CD4-positive, alpha-beta T cell treated with Interleukin-6 at 100 ng/mL for 8 hours (primary cell): ENCODE measurements around the gene AKIRIN1.
A peak's percentile ranks its signal among the peaks of the same experiment; 100 is the strongest.
"Not testable (repeated sequence)": the region's sequence is repeated elsewhere in the genome, so short reads cannot be mapped to it uniquely, and the experiment has no call there.

Source experiments
- DNase-seq: peaks from one replicate; pipeline ENCODE4 v3.0.0-alpha.2; 2020; ENCODE audit warnings: mixed read lengths, low spot score

Gene AKIRIN1, protein sequence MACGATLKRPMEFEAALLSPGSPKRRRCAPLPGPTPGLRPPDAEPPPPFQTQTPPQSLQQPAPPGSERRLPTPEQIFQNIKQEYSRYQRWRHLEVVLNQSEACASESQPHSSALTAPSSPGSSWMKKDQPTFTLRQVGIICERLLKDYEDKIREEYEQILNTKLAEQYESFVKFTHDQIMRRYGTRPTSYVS

DNA sequence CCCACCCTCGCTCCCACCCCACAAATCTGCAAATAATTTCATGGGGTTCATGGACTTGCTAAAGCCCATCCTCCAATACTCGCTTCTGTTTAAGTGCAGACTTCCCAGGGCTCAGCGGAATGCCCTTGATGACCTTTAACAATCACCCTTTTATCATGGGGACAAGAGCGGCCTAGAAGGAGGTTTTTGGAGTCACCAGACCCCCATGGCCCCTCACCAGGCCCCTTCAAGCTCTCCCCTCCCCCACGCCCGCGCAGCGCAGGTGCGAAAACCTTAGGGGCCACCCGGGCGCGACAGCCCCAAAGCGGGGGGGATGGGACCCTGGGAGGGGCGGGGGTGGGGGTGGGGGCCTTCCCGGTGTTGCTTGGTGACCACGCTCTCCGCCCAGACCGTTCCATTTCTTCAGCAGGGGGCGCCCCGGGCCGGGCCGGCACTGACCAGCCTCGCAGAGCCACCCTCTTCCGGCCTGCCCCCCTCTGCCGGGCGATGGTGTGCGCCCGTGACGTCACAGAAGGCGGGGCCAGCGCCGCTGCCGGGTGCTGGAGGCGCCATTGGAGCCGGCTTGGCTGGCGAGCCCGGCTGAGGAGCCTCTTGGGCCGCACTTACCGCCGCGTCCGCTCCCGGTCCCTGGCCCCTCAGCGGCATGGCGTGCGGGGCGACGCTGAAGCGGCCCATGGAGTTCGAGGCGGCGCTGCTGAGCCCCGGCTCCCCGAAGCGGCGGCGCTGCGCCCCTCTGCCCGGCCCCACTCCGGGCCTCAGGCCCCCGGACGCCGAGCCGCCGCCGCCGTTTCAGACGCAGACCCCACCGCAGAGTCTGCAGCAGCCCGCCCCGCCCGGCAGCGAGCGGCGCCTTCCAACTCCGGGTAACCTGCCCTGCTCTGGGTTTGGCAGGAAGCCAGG lies at the start of gene AKIRIN1:
AKIRIN1 (plus strand) TSS at position 539 of the 900 bp plus-strand sequence; CDS start at position 644, 105 bp downstream.
- peak; percentile 95 for DNase-seq

DNA sequence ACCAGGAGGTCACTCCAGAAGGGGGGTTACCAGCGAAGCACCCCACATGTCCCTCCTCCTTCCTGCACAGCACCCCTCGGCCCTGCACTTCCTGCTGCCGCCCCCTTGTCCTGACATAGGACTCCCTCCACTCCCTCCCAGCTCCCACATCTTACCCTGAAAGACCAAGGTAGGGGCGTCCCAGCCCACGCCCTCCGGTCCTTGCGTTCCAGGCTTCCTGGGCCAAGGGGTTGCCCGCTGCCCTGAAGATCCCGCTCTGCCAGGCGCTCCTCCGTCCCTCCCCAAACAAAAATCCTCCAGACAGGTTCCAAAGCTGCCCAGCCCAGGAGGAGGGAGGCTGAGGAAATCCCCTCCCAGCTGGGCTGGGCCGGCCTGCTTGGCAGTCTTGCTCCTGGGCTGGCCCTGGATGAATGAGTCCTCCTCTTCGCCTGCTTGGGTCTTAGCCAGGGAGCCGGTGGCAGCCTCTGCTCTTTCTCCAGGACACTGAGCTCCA lies 49.5 kb upstream of the AKIRIN1 start, which contains the start of gene RHBDL2:
RHBDL2 (minus strand) TSS at position 304 of the 493 bp plus-strand sequence. CDS start 22,618 bp downstream, outside the sequence.
- no peak for DNase-seq

DNA sequence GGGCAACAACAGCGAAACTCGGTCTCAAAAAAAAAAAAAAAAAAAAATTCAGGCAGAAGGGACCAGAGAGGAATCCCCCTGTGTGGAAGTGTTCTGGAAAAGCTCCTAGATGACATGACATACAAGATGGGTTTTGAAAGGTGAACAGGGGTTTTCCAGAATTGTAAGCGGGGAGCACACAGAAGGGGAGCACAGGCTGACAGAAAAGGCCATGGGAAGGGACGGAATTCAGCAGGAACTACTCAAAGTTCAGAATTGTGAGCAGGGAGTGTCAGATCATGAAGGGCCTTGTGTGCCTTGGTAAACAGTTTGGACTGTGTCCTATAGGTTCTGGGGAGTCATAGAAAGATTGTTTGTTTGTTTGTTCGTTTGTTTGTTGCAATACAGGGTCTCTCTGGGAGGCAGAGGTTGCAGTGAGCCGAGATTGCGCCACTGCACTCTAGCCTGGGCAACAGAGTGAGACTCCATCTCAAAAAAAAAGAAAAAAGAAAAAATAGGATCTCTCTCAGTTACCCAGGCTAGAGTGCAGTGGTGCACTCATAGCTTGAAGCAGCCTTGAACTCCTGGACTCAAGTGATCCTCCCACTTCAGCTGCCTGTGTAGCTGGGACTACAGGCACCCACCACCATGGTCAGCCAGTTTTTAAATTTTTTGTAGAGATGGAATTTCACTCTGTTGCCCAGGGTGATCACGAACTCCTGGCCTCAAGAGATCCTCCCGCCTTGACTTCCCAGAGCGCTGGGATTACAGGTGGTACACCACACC lies 48.2 kb upstream of the AKIRIN1 start:
- no peak for DNase-seq

DNA sequence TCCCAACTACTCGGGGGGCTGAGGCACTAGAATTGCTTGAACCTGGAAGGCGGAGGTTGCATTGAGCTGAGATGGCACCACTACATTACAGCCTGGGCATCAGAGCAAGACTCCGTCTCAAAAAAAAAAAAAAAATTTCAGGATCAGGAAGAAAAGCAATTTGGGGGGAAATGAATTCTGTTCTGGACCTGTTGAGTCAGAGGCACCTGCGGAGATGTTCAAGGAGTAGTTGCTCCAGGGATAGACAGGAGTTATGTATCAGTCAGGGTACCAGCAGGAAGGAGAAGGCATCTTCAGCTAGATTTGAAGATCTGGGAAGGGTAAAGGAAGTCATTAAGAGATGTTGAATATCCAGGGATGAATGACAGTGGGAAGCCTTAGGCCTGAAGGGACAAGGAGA lies 46.5 kb upstream of the AKIRIN1 start:
- no peak for DNase-seq

DNA sequence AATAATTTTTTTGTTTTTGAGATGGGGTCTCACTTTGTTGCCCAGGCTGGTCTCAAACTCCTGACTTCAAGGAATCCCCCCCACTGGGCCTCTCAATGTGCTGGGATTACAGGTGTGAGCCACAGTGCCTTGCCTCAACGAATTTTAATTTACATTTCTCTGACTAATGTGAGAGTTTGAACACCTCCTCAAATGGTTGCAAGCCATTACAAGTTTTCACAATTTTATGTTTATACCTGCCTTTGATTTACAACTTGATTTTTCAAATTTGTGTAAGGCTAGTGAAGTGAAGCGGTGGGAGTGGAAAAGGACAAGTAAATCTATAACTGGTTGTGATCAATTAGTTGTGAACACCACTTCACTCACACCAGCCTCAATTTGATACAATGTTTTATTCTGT lies 40.5 kb upstream of the AKIRIN1 start:
- DNase-seq: no peak

DNA sequence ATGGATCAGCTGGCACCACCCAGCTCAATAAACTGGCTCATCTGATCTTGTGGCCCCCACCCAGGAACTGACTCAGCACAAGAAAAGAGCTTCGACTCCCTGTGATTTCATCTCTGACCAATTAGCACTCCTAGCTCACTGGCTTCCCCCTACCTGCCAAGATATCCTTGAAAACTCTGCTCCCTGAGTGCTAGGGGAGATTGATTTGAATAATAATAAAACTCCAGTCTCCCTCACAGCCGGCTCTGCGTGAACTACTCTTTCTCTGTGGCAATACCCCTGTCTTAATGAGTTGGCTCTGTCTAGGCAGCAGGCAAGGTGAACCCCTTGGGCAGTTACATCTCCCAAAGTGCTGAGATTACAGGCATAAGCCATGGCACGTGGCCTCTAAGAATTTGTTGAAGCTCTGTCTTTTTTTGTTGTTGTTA lies 37.6 kb upstream of the AKIRIN1 start:
- no peak for DNase-seq

DNA sequence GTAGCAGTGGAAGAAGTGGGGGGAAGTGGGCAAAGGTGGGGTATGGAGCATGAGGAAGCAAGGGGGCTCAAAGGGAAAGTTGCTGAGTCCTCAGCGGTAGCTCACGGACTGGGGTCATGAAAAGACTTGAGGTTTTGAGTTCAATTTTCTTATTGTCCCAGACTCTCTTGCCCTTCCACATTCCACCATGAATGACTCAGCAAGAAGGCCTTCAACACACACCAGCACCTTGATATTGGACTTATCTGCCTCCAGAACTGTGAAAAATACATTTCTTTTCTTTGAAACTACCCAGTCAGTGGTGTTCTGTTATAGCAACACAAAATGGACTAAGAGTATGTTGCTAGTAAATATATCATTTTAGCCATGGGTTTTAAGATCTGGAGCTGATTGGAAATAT lies 32.1 kb upstream of the AKIRIN1 start:
- DNase-seq: no peak

DNA sequence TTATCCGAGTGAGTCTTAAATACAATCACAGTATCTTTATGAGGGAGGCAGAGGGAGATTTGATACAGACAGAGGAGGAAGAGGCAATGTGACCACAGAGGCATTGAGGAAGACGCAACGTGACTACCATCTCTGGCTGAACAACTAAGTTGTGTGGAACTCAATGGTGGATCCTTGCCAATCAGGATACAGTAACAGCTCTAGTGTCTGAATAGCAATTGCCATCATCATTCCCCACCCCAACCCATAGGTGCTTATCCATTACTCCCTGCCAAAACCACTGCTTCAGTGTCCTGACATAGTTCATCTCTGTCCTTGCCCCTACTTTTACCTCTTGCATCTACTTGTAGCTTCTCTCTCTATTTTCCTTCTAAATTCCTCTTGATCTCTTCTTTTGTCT lies 29.0 kb upstream of the AKIRIN1 start:
- no peak for DNase-seq

DNA sequence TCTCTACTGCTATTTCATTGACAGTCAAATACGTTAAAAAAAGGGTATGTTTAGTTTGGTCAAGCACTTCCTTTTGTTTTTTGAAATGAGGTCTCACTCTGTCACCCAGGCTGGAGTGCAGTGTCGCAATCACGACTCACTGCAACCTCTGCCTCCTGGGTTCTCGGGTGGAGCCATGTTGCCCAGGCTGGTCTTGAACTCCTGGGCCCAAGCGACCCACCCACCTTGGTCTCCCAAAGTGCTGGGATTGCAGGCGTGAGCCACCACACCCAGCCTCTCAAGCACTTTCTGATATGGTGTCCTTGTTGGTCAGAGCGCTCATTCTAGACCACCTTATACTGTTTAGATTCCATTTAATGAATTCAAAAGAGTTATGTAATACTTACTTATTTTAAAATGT lies 28.5 kb upstream of the AKIRIN1 start:
- no peak for DNase-seq

DNA sequence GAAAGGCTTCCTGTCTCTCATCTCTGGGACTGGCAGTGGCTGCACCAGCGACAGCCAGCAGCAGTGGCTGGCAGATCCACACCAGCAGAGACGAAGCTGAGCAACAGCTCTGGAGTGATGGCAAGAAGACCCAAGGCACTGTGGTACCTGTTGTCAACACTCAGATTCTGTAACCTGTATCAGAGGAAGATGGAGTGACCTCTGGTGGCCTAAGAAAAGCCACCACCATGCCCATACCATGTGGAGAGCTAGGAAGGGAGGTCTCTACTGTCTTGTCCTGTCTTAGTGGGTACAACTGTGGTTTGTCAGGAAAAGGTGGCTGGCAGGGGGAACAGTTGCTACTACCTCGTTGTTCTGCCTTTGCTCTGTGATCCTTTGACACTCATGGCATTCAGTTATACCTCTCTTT lies 26.9 kb upstream of the AKIRIN1 start:
- no peak for DNase-seq

DNA sequence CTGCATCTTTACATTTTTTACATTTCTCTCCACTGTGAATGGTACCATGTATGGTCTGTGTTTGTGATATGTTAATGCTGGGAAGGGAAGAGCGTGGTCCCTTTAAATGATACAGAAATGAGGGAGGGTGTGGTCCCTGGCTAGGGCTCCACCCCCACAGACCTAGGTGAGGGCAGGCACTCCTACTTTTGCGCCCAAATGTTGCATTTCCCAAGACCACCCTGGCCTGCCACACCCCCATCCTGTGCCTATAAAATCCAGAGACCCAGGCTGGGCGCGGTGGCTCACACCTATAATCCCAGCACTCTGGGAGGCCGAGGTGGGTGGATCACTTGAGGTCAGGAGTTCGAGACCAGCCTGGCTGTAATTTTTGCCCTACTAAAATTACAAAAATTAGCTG lies 17.9 kb upstream of the AKIRIN1 start:
- DNase-seq: not testable (repeated sequence)

DNA sequence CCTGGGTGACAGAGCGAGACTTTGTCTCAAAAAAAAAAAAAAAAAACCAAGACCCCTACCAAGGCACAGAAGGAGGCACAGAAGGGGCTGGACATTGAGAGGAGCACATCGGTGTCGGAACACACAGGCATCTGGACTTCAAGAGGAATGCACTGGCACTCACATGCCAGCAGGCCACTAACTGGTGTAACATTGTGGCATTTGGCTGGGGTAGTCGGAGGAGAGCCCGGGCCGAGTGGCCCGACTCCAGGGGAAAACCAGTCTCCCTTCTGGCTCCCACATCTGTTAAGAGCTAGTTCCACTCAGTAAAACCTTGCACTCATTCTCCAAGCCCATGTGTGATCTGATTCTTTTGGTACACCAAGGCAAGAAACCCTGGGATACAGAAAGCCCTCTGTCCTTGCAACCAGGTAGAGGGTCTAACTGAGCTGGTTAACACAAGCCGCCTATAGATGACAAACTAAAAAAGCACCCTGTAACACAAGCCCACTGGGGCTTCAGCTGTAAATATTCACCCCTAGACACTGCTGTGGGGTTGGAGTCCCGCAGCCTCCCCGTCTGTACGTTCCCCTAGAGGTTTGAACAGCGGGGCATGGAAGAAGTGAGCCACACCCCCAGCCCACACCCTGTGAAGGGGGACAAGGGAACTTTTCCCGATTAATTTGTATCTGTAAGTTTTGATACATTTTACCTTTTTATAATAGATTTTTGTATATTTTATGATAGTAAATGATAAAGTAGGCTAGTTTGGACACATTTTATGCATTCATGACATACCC lies 17.2 kb upstream of the AKIRIN1 start:
- DNase-seq: no peak

DNA sequence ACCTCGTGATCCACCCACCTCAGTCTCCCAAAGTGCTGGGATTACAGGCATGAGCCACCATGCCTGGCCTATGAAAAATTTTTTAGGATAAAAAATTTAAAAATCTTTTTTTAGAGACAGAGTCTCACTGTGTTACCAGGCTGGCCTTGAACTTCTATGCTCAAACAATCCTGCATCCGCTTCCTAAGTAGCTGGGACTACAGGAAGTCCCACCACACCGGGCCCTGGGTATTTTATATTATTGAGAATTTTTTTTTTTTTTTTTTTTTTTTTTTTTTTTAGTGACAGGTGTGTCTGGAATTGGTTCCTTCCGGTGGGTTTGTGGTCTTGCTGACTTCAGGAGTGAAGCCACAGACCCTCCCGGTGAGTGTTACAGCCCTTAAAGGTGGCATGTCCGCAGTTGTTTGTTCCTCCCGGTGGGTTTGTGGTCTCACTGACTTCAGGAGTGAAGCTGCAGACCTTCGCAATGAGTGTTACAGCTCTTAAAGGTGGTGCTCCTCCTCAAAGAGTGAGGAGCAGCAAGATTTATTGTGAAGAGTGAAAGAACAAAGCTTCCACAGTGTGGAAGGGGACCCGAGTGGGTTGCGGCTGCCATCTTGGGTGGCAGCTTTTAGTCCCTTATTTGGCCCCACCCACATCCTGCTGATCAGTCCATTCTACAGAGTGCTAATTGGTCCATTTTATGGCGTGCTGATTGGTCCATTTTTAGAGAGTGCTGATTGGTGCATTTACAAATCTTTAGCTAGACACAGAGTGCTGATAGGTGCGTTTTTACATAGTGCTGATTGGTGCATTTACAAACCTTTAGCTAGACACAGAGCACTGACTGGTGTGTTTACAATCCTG lies 13.5 kb upstream of the AKIRIN1 start:
- DNase-seq: peak; percentile 81

DNA sequence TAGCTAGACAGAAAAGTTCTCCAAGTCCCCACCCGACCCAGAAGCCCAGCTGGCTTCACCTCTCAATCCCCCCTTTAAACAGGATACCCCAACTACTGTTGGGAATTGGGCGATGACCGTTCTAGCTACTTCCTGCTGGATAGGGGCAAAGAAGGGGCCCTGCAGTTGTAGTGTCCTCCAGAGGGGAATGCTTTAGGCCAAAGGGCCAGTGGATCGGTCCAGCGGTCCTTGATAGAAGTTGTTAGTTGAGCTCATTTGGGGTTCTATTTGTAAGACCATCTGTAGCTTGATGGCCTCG lies 12.9 kb upstream of the AKIRIN1 start:
- not testable (repeated sequence) for DNase-seq

DNA sequence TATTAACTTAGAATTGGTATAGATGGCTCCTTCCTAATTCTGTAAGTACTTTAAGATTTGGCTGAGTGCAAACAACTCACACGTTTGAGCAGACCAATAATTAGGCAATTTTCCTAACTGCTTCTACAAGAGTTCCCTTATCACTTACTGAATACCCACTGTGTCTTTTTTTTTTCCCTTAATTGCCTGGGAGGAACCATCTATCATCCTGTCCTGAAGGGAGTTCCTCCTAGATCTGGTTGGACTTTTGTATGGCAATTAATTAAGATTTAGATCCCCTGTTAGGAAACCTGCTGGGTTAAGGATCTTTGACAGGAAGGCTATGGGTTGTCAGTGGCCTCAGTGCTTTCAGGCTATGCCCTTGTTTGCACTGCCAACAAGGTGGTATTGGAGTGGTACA lies 11.7 kb upstream of the AKIRIN1 start:
- DNase-seq: not testable (repeated sequence)

DNA sequence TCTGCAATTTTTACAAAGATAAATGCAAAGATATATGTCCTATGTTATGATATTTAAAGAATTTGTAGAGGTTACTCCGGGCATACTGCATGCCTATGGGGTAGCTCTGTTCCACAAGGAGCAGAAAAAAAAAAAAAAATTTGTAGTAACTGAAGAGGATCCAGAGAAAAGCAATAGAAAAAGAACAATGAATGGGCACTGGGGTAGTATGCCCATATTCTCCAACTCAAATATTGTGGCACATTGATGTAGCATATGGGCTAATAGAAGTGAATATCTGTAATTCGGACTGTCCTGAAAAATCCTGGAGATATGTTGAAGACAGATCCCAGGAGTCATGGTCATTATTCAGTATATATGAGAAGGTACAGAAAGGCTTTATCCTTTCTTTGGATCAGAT lies 1.1 kb upstream of the AKIRIN1 start:
- DNase-seq: no peak

DNA sequence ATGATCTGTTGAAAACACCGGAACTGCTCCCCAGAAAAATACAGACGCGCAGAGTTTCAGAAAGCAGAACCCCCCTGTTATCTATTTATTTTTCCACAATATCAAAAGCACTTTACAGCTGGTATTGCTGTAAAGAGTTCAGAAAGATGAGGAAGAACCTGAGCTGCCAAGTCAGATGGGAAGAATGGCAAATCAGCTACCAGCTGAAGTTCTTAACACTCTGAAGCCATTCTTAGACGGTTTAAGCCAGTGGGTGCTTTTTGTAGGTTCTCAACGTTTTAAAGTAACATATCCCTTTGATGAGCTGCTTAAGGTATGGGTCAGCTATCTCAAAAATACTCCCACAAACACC lies 714 bp upstream of the AKIRIN1 start:
- no peak for DNase-seq

DNA sequence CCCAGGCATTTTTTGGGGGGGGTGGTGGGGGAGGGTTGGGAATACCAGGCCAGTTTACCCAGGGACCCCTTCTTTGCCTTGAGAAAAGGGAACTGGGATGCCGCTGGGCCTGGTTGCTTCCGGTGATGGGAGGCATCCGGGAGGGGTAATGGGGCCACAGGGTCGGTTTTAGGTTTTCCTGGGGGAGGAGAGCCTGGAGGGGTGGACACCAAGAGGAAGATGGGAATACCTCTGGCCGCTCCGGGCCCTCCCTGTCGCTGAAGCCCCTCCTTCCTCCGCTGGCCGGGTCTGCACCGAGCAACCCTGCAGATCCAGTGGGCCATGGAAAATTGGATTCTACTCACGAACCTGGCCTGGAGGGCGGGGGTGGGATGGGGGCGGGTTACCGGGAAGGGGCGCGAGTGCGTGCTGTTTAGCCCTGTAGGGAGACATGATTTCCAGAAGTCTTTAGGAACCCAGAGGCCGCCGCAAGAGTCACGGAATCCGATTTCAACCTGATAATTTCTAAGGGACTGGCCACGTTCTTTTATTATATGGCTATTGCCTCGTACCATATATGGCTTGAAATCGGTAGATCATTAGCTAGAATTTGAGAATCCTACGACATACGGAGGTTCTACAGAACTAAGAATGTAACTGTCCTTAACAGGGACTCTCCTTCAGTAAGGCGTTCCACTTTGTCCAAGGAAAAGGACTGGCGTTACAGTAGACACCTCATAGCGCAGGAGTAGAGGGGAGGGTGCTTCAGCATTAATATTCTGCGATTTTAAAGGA lies 749 bp downstream of the AKIRIN1 start:
- no peak for DNase-seq

DNA sequence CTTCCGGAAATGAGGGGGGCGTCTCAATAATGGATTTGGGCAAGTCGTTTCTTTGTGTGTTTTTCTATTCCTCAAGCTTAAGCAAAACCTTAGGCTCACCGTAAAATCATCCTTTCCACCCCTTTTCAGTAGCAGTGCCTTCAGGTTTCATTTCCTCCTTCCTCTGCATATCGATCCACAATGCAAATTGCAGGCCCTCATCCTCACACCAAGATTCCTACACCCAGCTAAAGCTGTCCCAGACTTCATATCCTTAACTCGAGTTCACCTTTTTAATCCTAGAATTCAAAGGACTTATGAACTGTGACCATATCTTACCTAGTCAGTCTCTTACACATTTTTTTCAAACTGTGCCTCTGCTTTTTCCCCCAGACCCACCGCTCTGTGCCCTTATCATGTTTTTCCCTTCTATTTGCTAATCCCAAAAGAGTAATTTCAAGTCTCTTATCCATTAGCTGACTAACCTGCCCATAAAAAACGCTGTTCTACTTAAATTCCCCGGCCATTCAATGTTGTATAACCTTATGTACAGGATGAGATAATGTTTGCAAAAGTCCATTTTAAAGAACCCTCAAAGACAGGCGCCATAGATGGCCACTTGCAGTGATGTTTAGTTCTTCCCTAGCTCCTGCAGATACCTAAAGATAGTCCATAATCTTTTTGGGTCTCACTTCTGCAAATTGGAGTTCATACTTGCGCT lies 1.5 kb downstream of the AKIRIN1 start:
- DNase-seq: no peak

DNA sequence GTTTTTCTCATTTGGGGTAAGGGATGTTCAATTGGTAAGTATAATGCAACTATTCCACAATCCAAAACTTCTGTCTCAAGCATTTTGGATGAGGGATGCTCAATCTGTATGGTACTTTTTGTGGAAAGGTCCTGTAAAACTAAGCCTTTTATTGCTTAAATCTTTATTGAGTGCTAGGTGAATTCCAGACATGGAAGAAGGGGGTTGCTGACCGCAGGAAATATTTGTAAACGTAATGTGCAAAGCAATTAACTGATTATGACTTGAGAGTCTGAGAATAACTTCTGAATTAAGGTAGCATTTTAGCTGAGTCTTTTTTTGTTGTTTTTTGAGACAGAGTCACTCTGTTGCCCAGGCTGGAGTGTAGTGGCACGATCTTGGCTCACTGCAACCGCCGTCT lies 3.1 kb downstream of the AKIRIN1 start:
- DNase-seq: no peak
